ENCODE results near the gene C2CD2. TPM values are rescaled to one million over a fixed set of nuclear protein-coding genes. Genes with fewer than 3 reads are reported as not detected.

The C2CD2 gene
- total and polyA plus RNA-seq, 2 of the 8 experiments (the other 6 are each of a cell fraction or from before 2014, with no cell fraction given) = 10.4 to 13.0 TPM

DNA sequence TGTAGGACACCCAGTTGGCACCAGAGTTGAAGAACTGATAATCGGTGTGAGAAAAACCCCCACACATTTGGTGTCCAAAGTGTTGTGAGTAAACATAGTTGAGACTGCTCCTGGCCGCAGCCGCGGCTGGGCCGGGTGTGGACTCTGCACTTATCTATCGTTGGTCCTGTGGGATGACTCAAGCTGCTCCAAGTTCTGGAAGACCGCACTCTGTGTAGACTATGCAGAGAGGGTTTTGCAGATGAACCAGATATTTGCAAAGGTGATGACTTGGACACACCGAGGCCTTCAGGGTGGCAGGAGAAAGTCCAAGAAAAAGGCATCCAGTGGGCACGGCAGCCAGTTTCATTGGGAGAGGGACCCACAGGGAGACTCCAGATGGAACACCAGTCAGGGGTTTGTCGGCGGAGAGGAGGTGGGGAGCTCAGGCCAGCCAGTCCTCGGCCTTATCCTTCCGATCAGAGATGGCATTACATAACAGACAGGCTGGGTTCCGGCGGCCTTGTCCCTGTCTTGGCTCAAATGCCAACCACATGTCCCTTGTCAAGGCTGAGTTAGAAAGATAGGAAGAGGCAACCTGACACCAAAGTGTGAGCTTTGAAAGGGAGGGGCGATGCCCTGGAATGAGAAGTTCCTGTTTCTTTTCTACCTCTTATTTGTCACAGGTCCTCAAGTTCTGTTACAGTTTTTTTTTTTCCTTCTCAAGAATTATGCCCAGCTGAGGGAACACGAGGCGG, 21.1 kb downstream of the C2CD2 start:
- H4K91ac ChIP-seq (replicated peaks; ENCODE audit: insufficient read length, low read length) = no peak overlapping the region
- DNase-seq (ENCODE audit: low read depth in 1 of 2, low spot score in 2 of 2) = no peak
- no peak overlapping the region for H3K4ac ChIP-seq (replicated peaks; ENCODE audit: insufficient read length, low read depth, low read length)
- no peak overlapping the region for H3K18ac ChIP-seq (ENCODE audit: extremely low read depth, low read length)
- no peak overlapping the region for H2BK120ac ChIP-seq (replicated peaks; ENCODE audit: low read depth, low read length)
- no peak overlapping the region for H2BK12ac ChIP-seq (ENCODE audit: low read depth, low read length)
- H3K56ac ChIP-seq (replicated peaks; ENCODE audit: insufficient read length, low read depth, low read length) = no peak overlapping the region
- H3K4me1 ChIP-seq (replicated peaks in 1 of 4; ENCODE audit: control insufficient read depth in 3 of 4, insufficient read depth in 4 of 4, low read length in 3 of 4) = peaks cover 2 to 9% (median 4%) of the 10 kb centered on the region in 4 experiments; a peak in 5 of 7 replicates
- no peaks in the 10 kb centered on the region for H4K20me1 ChIP-seq (replicated peaks in 1 of 2; ENCODE audit: control insufficient read depth in 1 of 2, insufficient read depth in 2 of 2, low read length in 2 of 2)
- no peak overlapping the region for H3K23ac ChIP-seq (ENCODE audit: insufficient read length)
- no peak overlapping the region for H4K5ac ChIP-seq (ENCODE audit: insufficient read length, low read depth, low read length)
- 0 out of 2 replicates have a peak overlapping the region, but pooled peaks have one; percentile 61 for H2BK15ac ChIP-seq (ENCODE audit: low read length)
- no peak overlapping the region for H3K27ac ChIP-seq (ENCODE audit: low read depth, low read length)
- no peak overlapping the region for H2AK5ac ChIP-seq (ENCODE audit: low read depth, low read length)
- no peak overlapping the region for H2BK20ac ChIP-seq (ENCODE audit: low read length)
- H3K36me3 ChIP-seq (ENCODE audit: control insufficient read depth in 2 of 4, insufficient read depth in 4 of 4, low read length in 3 of 4) = no peaks in the 10 kb centered on the region
- no peaks in the 10 kb centered on the region; the same call in 1 of the 2 replicates for H3K79me1 ChIP-seq (ENCODE audit: low read depth, low read length)
- no peak overlapping the region for H3K14ac ChIP-seq (ENCODE audit: insufficient read length)
- H3K9ac ChIP-seq (replicated peaks in 1 of 4; ENCODE audit: extremely low read depth in 1 of 4, low read depth in 3 of 4, low read length in 3 of 4) = no peak overlapping the region
- H3K4me2 ChIP-seq (ENCODE audit: insufficient read depth in 1 of 2, low read depth in 2 of 2, low read length in 2 of 2) = no peak overlapping the region
- no peaks in the 10 kb centered on the region for H3K27me3 ChIP-seq (replicated peaks in 1 of 4; ENCODE audit: control insufficient read depth in 3 of 4, extremely low read depth in 1 of 4, insufficient read depth in 3 of 4, low read length in 3 of 4)
- CTCF ChIA-PET (ENCODE audit: partially characterized antibody) = interaction anchor here (1.2 to 1.8 kb wide), 4 partner anchors 8 to 185 kb away, joined by 4 to 6 read pairs (median 4); no protein-coding TSS in a partner anchor
- no peak overlapping the region for H3K4me3 ChIP-seq (ENCODE audit: extremely low read depth in 1 of 4, insufficient read depth in 2 of 4, low read depth in 3 of 4, low read length in 4 of 4)
- H3K9me3 ChIP-seq (ENCODE audit: insufficient read depth in 2 of 2, low read depth in 1 of 2, low read length in 1 of 2) = no peaks in the 10 kb centered on the region
- TF ChIP-seq FOSL1 (IDR thresholded peaks at IDR 0.05; ENCODE audit: insufficient read depth, low read depth, low read length) (no peak), RNF2 (IDR thresholded peaks at IDR 0.05; ENCODE audit: borderline replicate concordance, low read depth, low read length, missing control alignments, poor library complexity, severe bottlenecking) (no peak), SP2 (IDR thresholded peaks at IDR 0.05; ENCODE audit: low read length) (no peak), KDM1A (IDR thresholded peaks at IDR 0.05; ENCODE audit: borderline replicate concordance, low read length) (no peak), SUZ12 (IDR thresholded peaks at IDR 0.05; ENCODE audit: low read length) (no peak), SIRT6 (IDR thresholded peaks at IDR 0.05; ENCODE audit: low read length) (no peak), EZH2 (IDR thresholded peaks at IDR 0.05; ENCODE audit: low read depth, low read length, severe bottlenecking) (no peak), YY1 (IDR thresholded peaks at IDR 0.05; ENCODE audit: low read depth, low read length) (no peak), TAF7 (optimal IDR thresholded peaks at IDR 0.05; ENCODE audit: borderline replicate concordance, low read depth, low read length) (no peak)
- FAIRE-seq = no peak
- no peak overlapping the region for H2BK5ac ChIP-seq (ENCODE audit: low read depth, low read length)
- H3K23me2 ChIP-seq (ENCODE audit: low read depth, low read length) = no peaks in the 10 kb centered on the region
- 94% methylated on average over 12 of the region's 18 CpGs; no CpG with 5 or more reads in 1 of the 2 experiments for WGBS, 2 experiments (ENCODE audit: extremely low coverage in 1 of 2, insufficient coverage in 1 of 2, insufficient read length in 1 of 2, insufficient replicate concordance in 2 of 2, low coverage in 1 of 2, low lambda C conversion rate in 2 of 2, missing lambda C conversion rate in 1 of 2)
- POLR2A ChIA-PET (ENCODE audit: partially characterized antibody) = no interaction called here
- no peak overlapping the region for H4K8ac ChIP-seq (ENCODE audit: extremely low read depth, insufficient read depth, low read length)
- H3K79me2 ChIP-seq (ENCODE audit: control insufficient read depth in 1 of 2, insufficient read depth in 2 of 2, low read length in 2 of 2) = no peaks in the 10 kb centered on the region
- H2AFZ ChIP-seq (ENCODE audit: low read length) = no peak overlapping the region
